Measurements from ENCODE around the gene TUBGCP2.
A peak's percentile ranks its signal among the peaks of the same experiment; 100 is the strongest.

TUBGCP2 gene

GRCh38 chr10:133298466-133298865 is 10.2 kb downstream of the TUBGCP2 start:
- no peak for DNase-seq

- no peak for DNase-seq
These were observed 11.2 kb downstream of the TUBGCP2 start for GRCh38 chr10:133297504-133297903.

- no peak for DNase-seq
These were observed 13.0 kb downstream of the TUBGCP2 start for GRCh38 chr10:133295426-133296320.

DNA sequence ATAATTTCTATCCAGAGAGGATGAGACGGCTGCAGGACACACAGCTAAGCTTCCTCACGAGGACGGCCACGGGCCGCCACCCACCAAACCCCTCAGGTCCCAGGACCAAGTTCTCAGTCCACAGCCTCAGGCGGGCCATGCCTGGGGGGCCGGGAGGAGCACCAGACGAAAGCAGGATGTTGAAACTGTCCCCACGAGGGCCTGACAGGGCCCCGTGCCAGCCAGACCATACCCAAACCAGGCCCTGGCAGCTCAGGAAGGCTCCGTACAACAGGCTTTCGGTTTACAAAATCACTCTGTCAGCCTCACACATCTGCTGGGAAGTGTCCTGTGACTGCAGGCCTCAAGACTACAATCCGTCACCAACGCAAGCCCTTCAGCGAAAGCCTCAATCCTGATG is 14.5 kb downstream of the TUBGCP2 start:
- no peak for DNase-seq

DNA sequence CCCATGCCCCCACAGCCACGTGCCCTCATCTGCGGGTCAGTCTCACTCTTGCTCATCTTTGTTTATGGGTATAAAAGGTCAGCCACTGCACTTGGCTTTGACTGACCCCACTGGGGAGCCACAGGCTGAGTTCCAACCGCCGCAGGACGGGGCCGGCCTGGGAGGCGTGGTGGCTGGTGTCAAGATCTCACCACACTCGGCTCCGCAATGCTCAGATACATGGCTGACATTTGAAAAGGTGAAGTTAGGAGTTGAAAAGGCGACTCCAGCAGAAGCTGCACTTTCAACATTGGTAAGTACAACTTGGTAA is 14.9 kb downstream of the TUBGCP2 start:
- no peak for DNase-seq

DNA sequence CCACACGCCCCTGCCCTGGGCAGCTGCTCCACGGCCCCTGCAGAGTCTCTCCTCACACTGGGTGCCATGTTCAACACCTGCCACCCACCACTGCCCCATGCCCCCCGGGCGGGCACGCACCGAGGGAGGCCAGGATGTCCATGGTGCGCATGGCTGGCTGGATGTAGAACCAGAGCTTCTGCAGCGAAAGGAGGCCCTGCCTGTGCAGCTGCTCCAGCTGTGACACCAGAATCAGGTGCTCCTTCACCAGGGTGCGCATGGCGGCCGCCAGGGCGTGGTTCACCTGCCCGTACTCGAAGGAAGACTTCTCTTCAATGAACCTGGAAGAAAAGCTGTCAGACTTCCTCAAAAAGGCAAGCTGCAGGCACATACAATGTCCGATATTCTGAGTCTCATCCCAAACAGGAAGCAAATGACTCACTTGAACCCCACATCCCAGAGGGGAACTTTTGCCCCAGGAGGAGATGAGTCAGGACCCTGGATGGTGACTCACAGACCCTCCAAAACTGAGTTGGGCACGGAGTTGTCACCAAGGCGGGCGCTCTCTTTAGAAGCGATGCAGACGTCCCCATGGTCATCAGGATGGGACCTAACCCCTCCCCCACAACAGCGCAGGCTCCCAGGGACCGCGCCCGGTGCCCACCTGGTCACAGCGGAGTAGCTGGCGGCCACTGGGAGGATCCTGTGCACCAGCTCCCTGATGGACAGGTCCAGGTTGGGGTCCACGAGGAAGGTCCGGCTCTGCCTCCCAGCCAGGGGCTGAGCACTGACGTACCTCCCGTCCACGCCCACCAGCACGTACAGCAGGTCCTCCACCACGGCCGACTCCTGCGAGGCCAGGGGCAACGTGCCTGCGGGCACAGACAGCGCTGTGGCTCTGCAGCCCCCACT is 15.5 kb downstream of the TUBGCP2 start:
- no peak for DNase-seq

DNA sequence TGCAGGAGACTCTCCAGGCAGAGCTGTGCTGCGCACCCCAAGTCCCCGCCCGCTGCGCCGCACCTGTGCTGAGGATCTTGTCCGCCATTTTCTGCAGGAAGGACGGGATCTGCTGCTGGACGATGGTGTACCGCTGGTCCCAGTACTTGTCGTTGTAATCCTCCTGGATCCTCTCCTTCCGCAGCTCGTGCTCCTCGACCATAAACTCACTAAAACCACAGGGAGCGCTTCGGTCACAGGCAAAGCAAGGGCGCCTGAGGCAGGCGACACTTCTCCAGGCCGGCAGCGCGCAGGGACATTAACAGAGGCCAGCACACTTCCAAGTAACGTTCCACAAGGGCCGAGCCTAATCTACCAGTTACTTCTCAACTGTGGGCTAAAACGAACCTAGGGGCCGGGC is 18.9 kb downstream of the TUBGCP2 start:
- no peak for DNase-seq

DNA sequence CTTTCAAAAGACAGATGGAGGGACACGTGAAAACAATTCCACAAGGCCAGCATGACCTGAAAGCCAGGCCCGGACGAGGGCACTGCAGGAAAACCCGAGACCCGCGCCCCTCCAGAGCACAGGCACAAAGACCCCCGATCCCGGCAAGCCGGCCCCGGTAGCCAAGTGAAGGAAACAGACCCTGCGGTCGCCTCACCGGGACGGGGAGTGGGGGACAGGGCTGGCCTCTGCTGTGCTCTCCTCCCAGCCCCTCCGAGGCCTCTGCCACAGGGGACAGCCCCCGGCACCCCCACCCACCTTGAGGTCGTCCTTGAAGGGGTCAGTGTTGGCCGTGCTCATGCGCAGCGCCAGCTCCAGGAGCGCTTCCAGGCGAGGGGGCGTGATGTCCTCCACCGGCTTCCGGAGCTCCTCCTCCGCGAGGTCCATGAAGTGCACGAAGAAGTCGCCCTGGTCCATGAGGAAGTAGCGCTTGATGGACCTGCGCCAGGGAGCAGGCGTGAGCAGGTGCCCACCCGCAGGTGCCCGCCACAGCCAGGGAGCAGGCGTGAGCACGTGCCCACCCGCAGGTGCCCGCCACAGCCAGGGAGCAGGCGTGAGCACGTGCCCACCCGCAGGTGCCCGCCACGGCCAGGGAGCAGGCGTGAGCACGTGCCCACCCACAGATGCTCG is 20.7 kb downstream of the TUBGCP2 start:
- no peak for DNase-seq

- DNase-seq = no peak
These were observed 22.3 kb downstream of the TUBGCP2 start for GRCh38 chr10:133286366-133286765.

DNA sequence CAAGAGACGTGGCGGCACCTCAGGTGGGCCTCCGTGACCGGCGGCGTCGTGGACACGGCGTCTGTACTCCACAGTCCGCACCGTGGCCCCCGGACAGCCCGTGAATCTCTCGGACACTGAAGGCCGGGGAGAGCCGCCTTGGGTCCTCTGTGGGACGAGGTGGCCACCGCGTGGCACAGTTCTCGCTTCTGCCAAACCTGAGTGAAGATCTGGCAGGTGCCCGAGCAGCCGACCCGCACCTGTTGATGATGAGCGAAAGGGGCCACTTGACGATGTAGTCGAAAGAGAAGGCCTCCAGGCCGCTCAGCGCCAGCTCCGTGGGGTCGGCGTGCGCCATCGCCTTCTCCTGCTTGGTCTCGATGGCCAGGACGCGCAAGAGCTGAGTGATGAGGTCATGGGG is 23.5 kb downstream of the TUBGCP2 start:
- no peak for DNase-seq

DNA sequence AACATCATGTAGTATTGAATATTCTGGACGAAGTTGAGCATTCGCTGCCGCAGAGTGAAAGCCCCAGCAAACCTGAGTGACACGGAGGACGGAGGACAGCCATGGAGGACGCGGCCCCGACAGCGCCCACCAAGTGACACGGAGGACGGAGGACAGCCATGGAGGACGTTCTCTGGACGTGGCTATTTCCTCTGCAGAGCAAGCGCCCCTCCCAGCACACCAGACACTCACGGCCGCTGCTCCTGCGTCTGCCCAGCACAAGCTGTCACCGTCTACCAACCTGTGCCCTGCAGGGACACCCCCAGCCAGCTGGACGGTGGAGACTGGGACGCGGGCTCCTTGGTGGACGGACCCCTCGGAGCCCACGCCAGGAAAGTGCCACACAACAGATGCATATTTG is 24.7 kb downstream of the TUBGCP2 start:
- DNase-seq = no peak

DNA sequence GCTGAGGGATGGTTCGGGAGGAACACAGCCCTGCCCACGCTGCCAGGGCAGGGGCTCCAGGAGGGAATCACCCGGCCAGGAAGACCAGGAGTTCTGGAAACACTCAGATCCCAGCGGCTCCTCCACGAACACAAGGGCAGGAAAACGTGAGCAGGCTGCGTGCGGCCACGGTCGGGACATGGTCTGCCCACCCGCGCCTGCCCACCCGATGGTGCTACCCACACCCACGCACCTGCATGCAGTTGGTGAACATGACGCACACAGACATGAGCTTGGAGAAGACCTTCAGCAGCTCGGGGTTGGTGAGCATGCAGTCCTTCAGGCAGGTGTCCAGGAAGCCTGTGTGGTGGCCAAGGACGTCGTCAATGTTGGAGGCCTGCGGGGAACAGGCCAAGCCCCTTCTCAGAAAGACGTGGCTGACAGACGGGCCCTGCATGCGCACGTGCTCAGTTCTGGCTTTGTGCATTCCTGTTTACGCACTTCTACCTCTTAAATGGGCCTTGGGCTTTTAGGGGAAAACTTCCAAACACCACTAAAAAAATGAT is 25.8 kb downstream of the TUBGCP2 start:
- no peak for DNase-seq

GRCh38 chr10:133281628-133282372 is 26.9 kb downstream of the TUBGCP2 start:
- no peak for DNase-seq

DNA sequence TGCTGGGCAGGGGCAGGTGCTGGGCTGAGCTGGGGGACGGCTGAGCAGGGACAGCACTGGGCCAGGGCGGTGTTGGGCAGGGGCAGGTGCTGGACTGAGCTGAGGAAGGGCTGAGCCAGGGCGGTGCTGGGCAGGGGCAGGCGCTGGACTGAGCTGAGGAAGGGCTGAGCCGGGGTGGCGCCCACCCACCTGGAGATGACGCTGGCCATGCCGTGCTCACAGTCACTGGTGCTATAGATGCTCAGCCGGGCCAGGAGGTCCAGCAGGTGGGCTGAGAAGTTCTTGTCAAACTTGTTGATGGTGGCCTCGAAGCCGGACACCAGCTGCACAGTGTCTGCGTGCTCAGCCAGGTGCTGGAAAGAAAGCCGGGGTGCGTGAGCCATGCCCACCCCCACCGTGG is 27.6 kb downstream of the TUBGCP2 start:
- DNase-seq = no peak

DNA sequence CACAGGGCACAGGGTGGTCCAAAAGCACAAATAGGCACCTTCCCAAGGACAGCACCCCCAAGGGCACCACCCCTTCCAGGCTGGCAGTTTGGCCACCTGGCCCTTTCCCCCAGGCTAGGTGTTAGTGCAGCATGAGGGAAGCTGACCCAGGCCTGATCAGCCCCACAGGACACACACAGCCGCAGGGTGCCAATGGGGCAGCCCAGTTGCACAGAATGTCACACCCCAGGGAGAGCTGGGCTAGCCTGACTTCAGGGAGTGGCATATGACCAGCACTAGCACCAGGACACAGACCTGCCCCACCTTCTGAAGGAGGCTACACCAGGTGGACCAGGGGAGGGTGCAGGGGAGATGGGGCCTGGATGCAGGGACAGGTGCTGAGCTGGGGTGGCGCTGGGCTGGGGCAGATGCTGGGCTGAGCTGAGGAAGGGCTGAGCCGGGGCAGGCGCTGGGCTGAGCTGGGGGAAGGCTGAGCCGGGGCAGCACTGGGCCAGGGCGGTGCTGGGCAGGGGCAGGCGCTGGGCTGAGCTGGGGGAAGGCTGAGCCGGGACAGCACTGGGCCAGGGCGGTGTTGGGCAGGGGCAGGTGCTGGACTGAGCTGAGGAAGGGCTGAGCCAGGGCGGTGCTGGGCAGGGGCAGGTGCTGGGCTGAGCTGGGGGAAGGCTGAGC is 28.1 kb downstream of the TUBGCP2 start:
- no peak for DNase-seq

GRCh38 chr10:133279326-133280226 is 29.1 kb downstream of the TUBGCP2 start:
- peak; percentile 79 for DNase-seq

DNA sequence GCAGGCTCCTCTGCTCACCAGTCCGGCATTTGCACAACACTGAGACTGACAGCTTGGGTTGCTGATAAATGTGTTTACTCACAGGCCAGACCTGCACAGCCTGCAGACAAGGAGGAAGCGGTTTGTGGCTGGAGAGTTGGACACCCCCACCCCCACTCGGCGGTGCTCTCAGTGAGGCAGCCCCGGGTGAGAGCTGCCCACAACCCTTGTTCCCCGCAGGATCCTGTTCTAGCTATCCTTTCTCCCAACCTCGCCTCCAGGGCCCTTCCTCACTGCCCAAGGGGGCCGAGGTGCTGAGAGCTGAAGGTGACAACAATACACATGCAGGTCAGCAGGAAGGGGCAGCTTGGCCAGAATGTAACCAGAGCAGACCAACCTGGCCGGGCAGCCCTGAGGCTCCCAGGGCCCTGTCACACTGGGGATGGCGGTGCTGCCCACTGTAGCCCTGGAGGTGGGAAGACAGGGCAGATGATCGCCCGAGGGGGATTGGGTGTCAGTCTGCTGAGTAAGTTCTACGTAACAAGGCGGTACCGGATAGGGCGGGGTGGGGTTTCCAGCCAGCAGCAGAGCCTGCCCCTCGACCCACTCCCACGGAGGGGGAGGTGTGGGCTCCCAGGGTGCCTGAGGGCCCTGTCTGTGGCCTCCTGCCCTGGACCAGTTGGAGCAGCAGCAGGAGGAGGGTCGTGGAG is 30.0 kb downstream of the TUBGCP2 start:
- peak; percentile 97 for DNase-seq

DNA sequence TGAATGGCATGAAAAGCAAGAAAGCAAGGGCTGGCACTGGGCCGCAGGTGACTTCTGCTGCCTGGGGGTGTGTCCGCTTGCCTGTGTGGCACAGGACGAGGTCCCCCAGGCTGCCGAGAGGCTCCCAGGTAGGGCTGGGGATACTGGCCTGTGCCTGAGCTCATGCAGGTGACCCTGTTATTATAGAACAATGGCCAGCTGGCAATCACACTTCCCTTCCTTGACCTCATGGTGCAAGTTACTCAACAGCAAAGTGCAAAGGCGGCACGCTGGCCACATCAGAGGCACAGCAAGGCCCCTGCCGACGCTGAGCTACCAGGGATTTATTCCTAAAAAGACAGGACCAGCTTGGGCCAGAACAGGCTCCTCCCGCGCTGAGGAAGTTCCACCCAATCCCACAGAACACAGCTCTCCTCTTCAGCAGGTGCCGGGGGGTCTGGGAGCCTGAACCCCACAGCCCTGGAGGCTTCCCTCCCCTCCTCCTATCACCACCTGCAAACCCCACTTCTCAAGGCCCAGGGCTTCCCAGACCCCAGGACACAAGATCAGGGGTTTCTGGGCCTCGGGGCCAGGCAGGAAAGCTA is 30.6 kb downstream of the TUBGCP2 start:
- DNase-seq = peak; percentile 51

- DNase-seq = peak; percentile 17
These were observed 31.2 kb downstream of the TUBGCP2 start for GRCh38 chr10:133277277-133277992.

Data from hematopoietic multipotent progenitor cell treated with erythropoietin and hydrocortisone succinate and interleukin-3 and kit ligand, for 4 days (in vitro differentiated cells).